Body of pancreas (tissue), 4 donors: ENCODE results near the gene SPATA22.

Source experiments
- CTCF ChIP-seq, 7 experiments: fragments of 450-650 bp in 4 of 7; fragments of 200-600 bp in 3 of 7; sonication (generic) in 3 of 7; IDR thresholded peaks; one replicate each; pipeline ENCODE4 v1.5.1; 2016 to 2019; ENCODE audit warnings: antibody characterized with exemption in 7 of 7
- POLR2A ChIP-seq, 3 donors: fragments of 450-650 bp; IDR thresholded peaks; one replicate each; pipeline ENCODE4 v1.6.1; 2016; ENCODE audit warnings: antibody characterized with exemption in 3 of 3, mild to moderate bottlenecking in 2 of 3

- no peak for TF ChIP-seq CTCF (IDR thresholded peaks at IDR 0.05)
- no peak for TF ChIP-seq POLR2A (IDR thresholded peaks at IDR 0.05)
Observed at GRCh38 chr17:3469529-3469928, 2.1 kb downstream of the SPATA22 start.
